Chondrocyte (in vitro differentiated cells): ENCODE measurements around the gene IQGAP2. TPM values are rescaled to one million over a fixed set of nuclear protein-coding genes. Genes with fewer than 3 reads are reported as not detected.

Experiments
- DNase-seq: peaks from one replicate; pipeline ENCODE4 v3.0.0; 2021; ENCODE audit warnings: mixed read lengths, low spot score
- H3K27ac Mint-ChIP-seq: one replicate; pipeline ENCODE4 v1.8.0; 2021; ENCODE audit warnings: mild to moderate bottlenecking, moderate library complexity, mixed read lengths; ENCODE audit not compliant: unreplicated experiment
- H3K27me3 Mint-ChIP-seq: 2 replicates; pipeline ENCODE4 v1.8.0; 2021; ENCODE audit warnings: low read depth, mixed read lengths
- H3K36me3 Mint-ChIP-seq: 2 replicates; pipeline ENCODE4 v1.8.0; 2021; ENCODE audit warnings: low read depth, mixed read lengths
- H3K4me1 Mint-ChIP-seq: 2 replicates; pipeline ENCODE4 v1.8.0; 2021; ENCODE audit warnings: low read depth, mild to moderate bottlenecking, mixed read lengths
- H3K4me3 Mint-ChIP-seq: one replicate; pipeline ENCODE4 v1.8.0; 2021; ENCODE audit warnings: mild to moderate bottlenecking, moderate library complexity, mixed read lengths; ENCODE audit not compliant: unreplicated experiment
- H3K9me3 Mint-ChIP-seq: 2 replicates; pipeline ENCODE4 v1.8.0; 2021; ENCODE audit warnings: low read depth, mixed read lengths
- CTCF ChIP-seq: fragments of 200-600 bp; sonication (generic); IDR thresholded peaks from 2 replicates; pipeline ENCODE4 v1.5.0; 2021; ENCODE audit warnings: antibody characterized with exemption, mild to moderate bottlenecking, moderate library complexity
- total RNA-seq: library from RNA; stranded (reverse); gene quantifications from 3 replicates; pipeline ENCODE4 v1.2.1, GENCODE V29; 2021

Gene IQGAP2
- total RNA-seq, 1 donor from 2014 or later, result 3.0 TPM

DNA sequence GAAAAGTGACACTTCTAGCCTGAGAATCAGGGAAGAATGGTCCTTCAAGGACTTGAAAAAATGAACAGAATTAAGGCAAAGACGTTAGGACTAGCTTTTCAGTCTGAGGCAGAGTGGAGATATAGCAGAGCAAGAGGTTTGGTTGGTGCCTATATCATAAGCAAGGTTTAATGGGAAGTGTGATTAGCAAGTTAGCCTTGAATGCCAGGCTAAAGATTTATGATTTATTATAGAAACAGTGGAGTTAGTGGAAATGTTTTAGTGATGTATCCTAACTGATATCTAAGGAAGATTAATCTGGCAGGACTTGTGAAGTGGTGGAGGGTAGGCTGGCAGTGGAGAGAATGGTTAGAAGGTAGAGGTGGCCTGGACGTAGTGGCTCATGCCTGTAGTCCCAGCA, 213.1 kb downstream of the IQGAP2 start:
- no peak for DNase-seq
- peaks cover 44% of the 10 kb centered on the region for H3K4me1 Mint-ChIP-seq
- no peak for TF ChIP-seq CTCF
- H3K4me3 Mint-ChIP-seq, result no peak overlapping the region
- H3K27me3 Mint-ChIP-seq, result no peaks in the 10 kb centered on the region
- H3K9me3 Mint-ChIP-seq, result peaks cover 2% of the 10 kb centered on the region
- peaks cover 2% of the 10 kb centered on the region for H3K36me3 Mint-ChIP-seq
- H3K27ac Mint-ChIP-seq, result peak overlapping the region; percentile 62

GRCh38 chr5:76617229-76617628, 214.1 kb downstream of the IQGAP2 start:
- no peak for TF ChIP-seq CTCF
- Mint-ChIP-seq H3K4me1 (peaks cover 49% of the 10 kb centered on the region), H3K36me3 (peaks cover 2% of the 10 kb centered on the region), H3K27me3 (no peaks in the 10 kb centered on the region), H3K9me3 (peaks cover 2% of the 10 kb centered on the region), H3K4me3 (no peak overlapping the region), H3K27ac (peak overlapping the region; percentile 62)
- no peak for DNase-seq

- H3K36me3 Mint-ChIP-seq, result peaks cover 2% of the 10 kb centered on the region
- peak overlapping the region; percentile 62 for H3K27ac Mint-ChIP-seq
- H3K4me1 Mint-ChIP-seq, result peaks cover 53% of the 10 kb centered on the region
Measured at GRCh38 chr5:76617675-76618074, 214.6 kb downstream of the IQGAP2 start.

GRCh38 chr5:76620166-76620565, 217.1 kb downstream of the IQGAP2 start:
- H3K36me3 Mint-ChIP-seq, result peaks cover 2% of the 10 kb centered on the region
- H3K27me3 Mint-ChIP-seq, result no peaks in the 10 kb centered on the region
- peak overlapping the region; percentile 4 for H3K27ac Mint-ChIP-seq
- H3K4me3 Mint-ChIP-seq, result no peak overlapping the region
- TF ChIP-seq CTCF, result no peak
- H3K9me3 Mint-ChIP-seq, result peaks cover 2% of the 10 kb centered on the region
- DNase-seq, result no peak
- peaks cover 62% of the 10 kb centered on the region for H3K4me1 Mint-ChIP-seq

More at GRCh38 chr5:76617675-76618074, 214.6 kb downstream of the IQGAP2 start:
- DNase-seq, result no peak
- peaks cover 2% of the 10 kb centered on the region for H3K9me3 Mint-ChIP-seq
- H3K27me3 Mint-ChIP-seq, result no peaks in the 10 kb centered on the region
- H3K4me3 Mint-ChIP-seq, result no peak overlapping the region
- no peak for TF ChIP-seq CTCF

- H3K27me3 Mint-ChIP-seq, result no peaks in the 10 kb centered on the region
- H3K9me3 Mint-ChIP-seq, result peaks cover 2% of the 10 kb centered on the region
- peaks cover 46% of the 10 kb centered on the region for H3K4me1 Mint-ChIP-seq
- DNase-seq, result no peak
- peak overlapping the region; percentile 67 for H3K27ac Mint-ChIP-seq
- no peak for TF ChIP-seq CTCF
- H3K4me3 Mint-ChIP-seq, result peak overlapping the region; percentile 65
- no peaks in the 10 kb centered on the region for H3K36me3 Mint-ChIP-seq
Measured at GRCh38 chr5:76622076-76622475, 219.0 kb downstream of the IQGAP2 start.
